B cell (primary cell): Measurements from ENCODE around the gene ATP8A2. TPM values are rescaled to one million over a fixed set of nuclear protein-coding genes. Genes with fewer than 3 reads are reported as not detected.

Experiments used
- ATAC-seq: fragments of 200-7000 bp; cut with Tn5 transposase; one replicate; pipeline ENCODE4 v1.10.0; 2021; ENCODE audit warnings: low read depth, mild to moderate bottlenecking, moderate number of reproducible peaks, moderate library complexity
- CTCF ChIA-PET: fragments of 350-600 bp; sonication (Branson Sonifier 250); formaldehyde crosslinking; loops from one replicate; lab custom pipeline; 2021; ENCODE audit warnings: antibody characterized with exemption, inconsistent platforms; lab: Charles Lee
- POLR2A ChIA-PET: fragments of 350-600 bp; sonication (Branson Sonifier 250); formaldehyde crosslinking; loops from one replicate; lab custom pipeline; 2021; ENCODE audit warnings: antibody characterized with exemption; lab: Charles Lee
- DNase-seq: peaks from one replicate; pipeline ENCODE4 v3.0.0; 2013
- H2AFZ ChIP-seq: 2 replicates; pipeline ENCODE4 v1.6.1; 2012; ENCODE audit warnings: mild to moderate bottlenecking, low read depth, low read length; ENCODE audit not compliant: insufficient read depth, poor library complexity, severe bottlenecking
- H3K27ac ChIP-seq, 2 donors: 1 replicate in 1 of 2; 2 replicates in 1 of 2; pipeline ENCODE4 v1.5.1; 2012 to 2013; ENCODE audit warnings: low read length in 2 of 2, mild to moderate bottlenecking in 2 of 2, moderate library complexity in 1 of 2
- H3K27me3 ChIP-seq, 4 experiments: fragments of 200-600 bp in 1 of 4; sonication (generic) in 1 of 4; replicated peaks in 1 of 4; 1 replicate in 2 of 4; 2 replicates in 2 of 4; pipeline versions ENCODE4 v1.6.1 to v1.7.0; 2013 to 2016; ENCODE audit warnings: low read length in 3 of 4, mild to moderate bottlenecking in 2 of 4, mixed read lengths in 1 of 4, moderate library complexity in 1 of 4; ENCODE audit not compliant: insufficient read depth in 4 of 4, control insufficient read depth in 3 of 4; ENCODE audit errors: control extremely low read depth in 1 of 4
- H3K36me3 ChIP-seq, 2 experiments: replicated peaks in 1 of 2; 1 replicate in 1 of 2; 2 replicates in 1 of 2; pipeline versions ENCODE4 v1.6.1 to v1.7.1; 2013; ENCODE audit warnings: low read length in 1 of 2; ENCODE audit not compliant: insufficient read depth in 2 of 2, control insufficient read depth in 1 of 2; ENCODE audit errors: control extremely low read depth in 1 of 2, extremely low read depth in 1 of 2
- H3K4me1 ChIP-seq, 2 donors: fragments of 200-600 bp in 1 of 2; sonication (generic) in 1 of 2; 1 replicate in 1 of 2; 2 replicates in 1 of 2; pipeline versions ENCODE4 v1.5.1 to v1.6.1; 2013 to 2017; ENCODE audit warnings: low read length in 2 of 2; ENCODE audit not compliant: control insufficient read depth in 2 of 2, insufficient read depth in 2 of 2
- H3K4me2 ChIP-seq: replicated peaks from 2 replicates; pipeline ENCODE3; 2012; ENCODE audit warnings: mild to moderate bottlenecking, low read depth, low read length; ENCODE audit not compliant: poor library complexity, severe bottlenecking
- H3K4me3 ChIP-seq, 5 experiments: fragments of 200-600 bp in 1 of 5; sonication (generic) in 1 of 5; 1 replicate in 3 of 5; 2 replicates in 2 of 5; pipeline versions ENCODE4 v1.5.1 to v1.7.0; 2011 to 2016; ENCODE audit warnings: low read length in 4 of 5, mild to moderate bottlenecking in 4 of 5, low read depth in 2 of 5, control low read depth in 1 of 5, moderate library complexity in 1 of 5; ENCODE audit not compliant: insufficient read depth in 1 of 5; ENCODE audit errors: control extremely low read depth in 1 of 5, extremely low read depth in 1 of 5
- H3K79me2 ChIP-seq: fragments of 200-600 bp; sonication (generic); one replicate; pipeline ENCODE4 v1.6.0; 2016; ENCODE audit warnings: low read length; ENCODE audit not compliant: control insufficient read depth, insufficient read depth
- H3K9ac ChIP-seq: fragments of 200-600 bp; sonication (generic); 2 replicates; pipeline ENCODE4 v1.6.1; 2017; ENCODE audit warnings: mild to moderate bottlenecking, low read length, moderate library complexity
- H3K9me3 ChIP-seq, 3 donors: one replicate each; pipeline versions ENCODE4 v1.6.1 to v1.7.1; 2013; ENCODE audit warnings: low read length in 2 of 3; ENCODE audit not compliant: control insufficient read depth in 2 of 3, insufficient read depth in 1 of 3; ENCODE audit errors: control extremely low read depth in 1 of 3
- H4K20me1 ChIP-seq: 2 replicates; pipeline ENCODE4 v1.6.0; 2012; ENCODE audit warnings: mild to moderate bottlenecking, low read length; ENCODE audit not compliant: insufficient read depth, control insufficient read depth, poor library complexity, severe bottlenecking
- H3K27ac Mint-ChIP-seq: one replicate; pipeline ENCODE4 v1.8.0; 2021; ENCODE audit warnings: mixed read lengths
- H3K27me3 Mint-ChIP-seq: one replicate; pipeline ENCODE4 v1.8.0; 2021; ENCODE audit warnings: mixed read lengths
- H3K4me1 Mint-ChIP-seq: one replicate; pipeline ENCODE4 v1.8.0; 2021; ENCODE audit warnings: mixed read lengths
- H3K4me3 Mint-ChIP-seq: one replicate; pipeline ENCODE4 v1.8.0; 2021; ENCODE audit warnings: mixed read lengths
- H3K9me3 Mint-ChIP-seq: one replicate; pipeline ENCODE4 v1.8.0; 2022; ENCODE audit warnings: mixed read lengths; ENCODE audit not compliant: insufficient read depth
- CTCF ChIP-seq: fragments of 200-600 bp; IDR thresholded peaks from one replicate; pipeline ENCODE4 v1.8.0; 2022; ENCODE audit warnings: antibody characterized with exemption, mild to moderate bottlenecking
- EZH2 ChIP-seq: IDR thresholded peaks from 2 replicates; pipeline ENCODE4 v1.6.1; 2012; ENCODE audit warnings: borderline replicate concordance, low read depth, mild to moderate bottlenecking, moderate library complexity, low read length; ENCODE audit not compliant: insufficient read depth, poor library complexity, severe bottlenecking
- WGBS: methylation state at CpG from one replicate; pipeline ENCODE4 v1.1.5; 2013; ENCODE audit warnings: missing lambda C conversion rate; ENCODE audit not compliant: insufficient coverage; 5-methylcytosine and 5-hydroxymethylcytosine counted together
- intact Hi-C: fragments of 100-400 bp; cut with micrococcal nuclease; formaldehyde crosslinking; loops from one replicate; pipeline ENCODE4 v1.10.0; 2022
- polyA plus RNA-seq: library from polyadenylated mRNA; depleted of rRNA; stranded (reverse); fragments of >200 nt; gene quantifications from 2 replicates; pipeline ENCODE4 v1.2.3, GENCODE V29; 2012
- total RNA-seq, 2 donors: library from RNA; stranded (reverse); fragments of 120-200 nt in 1 of 2; gene quantifications; 1 replicate in 1 of 2; 2 replicates in 1 of 2; pipeline versions ENCODE4 v1.2.3 to v1.2.4, GENCODE V29; 2013 to 2022

Gene ATP8A2
- total and polyA plus RNA-seq, 2 donors (not counting 1 experiment from before 2014, with no cell fraction given), result not detected

- Histone ChIP-seq H3K4me3 (no peak overlapping the region), H3K27ac (no peak overlapping the region), H2AFZ (no peak overlapping the region), H3K4me2 (no peak overlapping the region), H3K79me2 (no peaks in the 10 kb centered on the region), H3K27me3 (peaks cover 0 to 3% (median 0%) of the 10 kb centered on the region in 4 experiments), H3K9me3 (peaks cover 0 to 9% (median 0%) of the 10 kb centered on the region in 3 donors), H3K36me3 (no peaks in the 10 kb centered on the region), H3K4me1 (no peaks in the 10 kb centered on the region), H3K9ac (no peak overlapping the region), H4K20me1 (no peaks in the 10 kb centered on the region)
- Mint-ChIP-seq H3K27me3 (peaks cover 8% of the 10 kb centered on the region), H3K27ac (no peak overlapping the region), H3K4me3 (no peak overlapping the region), H3K4me1 (no peaks in the 10 kb centered on the region), H3K9me3 (no peaks in the 10 kb centered on the region)
- DNase-seq (no peak), ATAC-seq (no peak)
- 83% methylated on average over 2 of the region's 5 CpGs for WGBS
- intact Hi-C loops, result no loop called here
- no peak for TF ChIP-seq EZH2
- no peak for TF ChIP-seq CTCF
- ChIA-PET POLR2A (no interaction called here), CTCF (no interaction called here)
Measured at GRCh38 chr13:25518441-25518840, 146.7 kb downstream of the ATP8A2 start.

DNA sequence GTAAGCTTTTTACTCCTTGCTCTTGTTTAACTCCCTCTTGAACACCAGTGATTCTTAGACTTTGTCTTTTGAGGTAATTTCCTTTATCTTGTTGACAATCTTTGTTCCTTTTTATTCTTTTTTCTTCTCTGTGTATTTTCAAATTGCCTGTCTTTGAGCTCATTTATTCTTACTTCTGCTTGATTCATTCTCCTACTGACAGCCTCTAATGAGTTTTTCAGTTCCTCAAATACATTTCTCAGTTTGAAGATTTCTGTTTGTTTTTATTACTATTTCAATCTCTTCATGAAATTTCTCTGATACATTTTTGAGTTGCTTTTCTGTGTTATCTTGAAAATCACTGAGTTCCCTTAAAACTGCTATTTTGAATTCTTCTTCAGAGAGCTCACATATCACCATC is 154.1 kb downstream of the ATP8A2 start:
- Mint-ChIP-seq H3K4me3 (no peak overlapping the region), H3K4me1 (no peaks in the 10 kb centered on the region), H3K27me3 (peaks cover 14% of the 10 kb centered on the region), H3K27ac (no peak overlapping the region), H3K9me3 (peaks cover 15% of the 10 kb centered on the region)
- no peaks in the 10 kb centered on the region for H3K79me2 ChIP-seq
- TF ChIP-seq EZH2 (no peak), CTCF (no peak)
- H2AFZ ChIP-seq, result no peak overlapping the region
- H3K27ac ChIP-seq, result no peak overlapping the region
- no peak overlapping the region for H3K9ac ChIP-seq
- H3K4me3 ChIP-seq, result no peak overlapping the region
- no peak overlapping the region for H3K4me2 ChIP-seq
- H4K20me1 ChIP-seq, result no peaks in the 10 kb centered on the region
- DNase-seq (no peak), ATAC-seq (no peak)
- intact Hi-C loops, result no loop called here
- no peaks in the 10 kb centered on the region for H3K36me3 ChIP-seq
- H3K27me3 ChIP-seq, result no peaks in the 10 kb centered on the region
- ChIA-PET CTCF (no interaction called here), POLR2A (no interaction called here)
- H3K9me3 ChIP-seq, result peaks cover 0 to 5% (median 3%) of the 10 kb centered on the region in 3 donors
- H3K4me1 ChIP-seq, result no peaks in the 10 kb centered on the region
